Osteocyte (in vitro differentiated cells): Measurements from ENCODE around the gene DRAM1. TPM values are rescaled to one million over a fixed set of nuclear protein-coding genes. Genes with fewer than 3 reads are reported as not detected.
"Not testable (repeated sequence)": the region's sequence is repeated elsewhere in the genome, so short reads cannot be mapped to it uniquely, and the experiment has no call there.

Experiments
- DNase-seq: peaks from one replicate; pipeline ENCODE4 v3.0.0; 2021; ENCODE audit warnings: mixed read lengths; ENCODE audit not compliant: unreplicated experiment; ENCODE audit errors: extremely low spot score
- H3K27ac Mint-ChIP-seq: one replicate; pipeline ENCODE4 v1.8.0; 2021; ENCODE audit warnings: mild to moderate bottlenecking, mixed read lengths; ENCODE audit not compliant: unreplicated experiment
- H3K27me3 Mint-ChIP-seq: one replicate; pipeline ENCODE4 v1.8.0; 2021; ENCODE audit warnings: mixed read lengths; ENCODE audit not compliant: unreplicated experiment
- H3K36me3 Mint-ChIP-seq: one replicate; pipeline ENCODE4 v1.8.0; 2021; ENCODE audit warnings: mixed read lengths; ENCODE audit not compliant: unreplicated experiment
- H3K4me1 Mint-ChIP-seq: one replicate; pipeline ENCODE4 v1.8.0; 2021; ENCODE audit warnings: mixed read lengths; ENCODE audit not compliant: unreplicated experiment
- H3K4me3 Mint-ChIP-seq: one replicate; pipeline ENCODE4 v1.8.0; 2021; ENCODE audit warnings: mild to moderate bottlenecking, moderate library complexity, mixed read lengths; ENCODE audit not compliant: unreplicated experiment
- H3K9me3 Mint-ChIP-seq: one replicate; pipeline ENCODE4 v1.8.0; 2021; ENCODE audit warnings: mixed read lengths; ENCODE audit not compliant: unreplicated experiment
- CTCF ChIP-seq: fragments of 200-600 bp; sonication (generic); IDR thresholded peaks from 2 replicates; pipeline ENCODE4 v1.5.0; 2021; ENCODE audit warnings: antibody characterized with exemption, mild to moderate bottlenecking, moderate library complexity
- total RNA-seq: library from RNA; stranded (reverse); gene quantifications from 2 replicates; pipeline ENCODE4 v1.2.1, GENCODE V29; 2021

Gene DRAM1
- total RNA-seq, 1 donor from 2014 or later: 20.0 TPM

- no peaks in the 10 kb centered on the region for H3K9me3 Mint-ChIP-seq
- H3K36me3 Mint-ChIP-seq: no peaks in the 10 kb centered on the region
- DNase-seq: no peak
- no peak overlapping the region for H3K4me3 Mint-ChIP-seq
- H3K4me1 Mint-ChIP-seq: peaks cover 19% of the 10 kb centered on the region
- no peak overlapping the region for H3K27ac Mint-ChIP-seq
- H3K27me3 Mint-ChIP-seq: no peaks in the 10 kb centered on the region
- no peak for TF ChIP-seq CTCF
Measured at GRCh38 chr12:101881228-101881627, 3.8 kb downstream of the DRAM1 start.

- H3K9me3 Mint-ChIP-seq: no peaks in the 10 kb centered on the region
- H3K4me1 Mint-ChIP-seq: peaks cover 8% of the 10 kb centered on the region
- H3K36me3 Mint-ChIP-seq: peaks cover 2% of the 10 kb centered on the region
- no peak overlapping the region for H3K27ac Mint-ChIP-seq
- no peak overlapping the region for H3K4me3 Mint-ChIP-seq
- H3K27me3 Mint-ChIP-seq: no peaks in the 10 kb centered on the region
- no peak for DNase-seq
- no peak for TF ChIP-seq CTCF
Measured at GRCh38 chr12:101884174-101884573, 6.8 kb downstream of the DRAM1 start.

- not testable (repeated sequence) for H3K4me3 Mint-ChIP-seq, H3K4me1 Mint-ChIP-seq, H3K36me3 Mint-ChIP-seq, DNase-seq, H3K27ac Mint-ChIP-seq, H3K9me3 Mint-ChIP-seq, H3K27me3 Mint-ChIP-seq
Measured at GRCh38 chr12:101884781-101885340, 7.5 kb downstream of the DRAM1 start.

- Mint-ChIP-seq H3K27me3 (no peaks in the 10 kb centered on the region), H3K36me3 (peaks cover 3% of the 10 kb centered on the region), H3K27ac (no peak overlapping the region), H3K9me3 (no peaks in the 10 kb centered on the region), H3K4me3 (no peak overlapping the region), H3K4me1 (peaks cover 13% of the 10 kb centered on the region)
- TF ChIP-seq CTCF: no peak
- no peak for DNase-seq
Measured at GRCh38 chr12:101885912-101886561, 8.7 kb downstream of the DRAM1 start.

GRCh38 chr12:101889211-101889752, 11.9 kb downstream of the DRAM1 start:
- TF ChIP-seq CTCF: no peak
- Mint-ChIP-seq H3K27ac (peak overlapping the region; percentile 70), H3K36me3 (peaks cover 3% of the 10 kb centered on the region), H3K4me3 (peak overlapping the region; percentile 8), H3K4me1 (peaks cover 29% of the 10 kb centered on the region), H3K27me3 (no peaks in the 10 kb centered on the region), H3K9me3 (no peaks in the 10 kb centered on the region)
- DNase-seq: no peak
